ENCODE results near the gene CCT3.

CCT3 gene

DNA sequence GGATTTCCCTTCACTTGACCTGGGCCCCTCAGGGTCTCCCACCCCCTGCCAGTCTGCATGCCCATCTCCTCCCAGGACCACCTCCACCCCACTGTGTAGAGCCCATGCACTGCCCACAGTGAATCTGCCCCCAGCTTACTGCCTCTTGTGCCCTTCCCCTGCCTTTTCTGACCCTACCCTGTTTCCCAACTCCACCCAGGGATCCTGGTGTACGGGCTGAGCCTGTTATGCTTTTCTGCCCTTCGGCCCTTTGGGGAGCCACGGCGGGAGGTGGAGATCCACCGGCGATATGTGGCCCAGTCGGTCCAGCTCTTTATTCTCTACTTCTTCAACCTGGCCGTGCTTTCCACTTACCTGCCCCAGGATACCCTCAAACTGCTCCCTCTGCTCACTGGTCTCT lies 52.0 kb downstream of the CCT3 start:
- Histone ChIP-seq H3K9me3 (ENCODE audit: control insufficient read depth in 1 of 2, low read length in 2 of 2) (no peaks in the 10 kb centered on the region), H3K27ac (ENCODE audit: low read length) (no peak overlapping the region), H3K4me3 (ENCODE audit: low read depth in 1 of 2, low read length in 2 of 2) (no peak overlapping the region), H3K36me3 (ENCODE audit: control insufficient read depth in 1 of 2, insufficient read depth in 2 of 2, low read length in 2 of 2) (peaks cover 0 to 11% of the 10 kb centered on the region in 2 donors), H3K4me1 (ENCODE audit: control insufficient read depth in 1 of 2, insufficient read depth in 2 of 2, low read length in 2 of 2) (peaks cover 16 to 23% of the 10 kb centered on the region in 2 donors), H3K27me3 (ENCODE audit: low read depth, low read length) (no peaks in the 10 kb centered on the region)

DNA sequence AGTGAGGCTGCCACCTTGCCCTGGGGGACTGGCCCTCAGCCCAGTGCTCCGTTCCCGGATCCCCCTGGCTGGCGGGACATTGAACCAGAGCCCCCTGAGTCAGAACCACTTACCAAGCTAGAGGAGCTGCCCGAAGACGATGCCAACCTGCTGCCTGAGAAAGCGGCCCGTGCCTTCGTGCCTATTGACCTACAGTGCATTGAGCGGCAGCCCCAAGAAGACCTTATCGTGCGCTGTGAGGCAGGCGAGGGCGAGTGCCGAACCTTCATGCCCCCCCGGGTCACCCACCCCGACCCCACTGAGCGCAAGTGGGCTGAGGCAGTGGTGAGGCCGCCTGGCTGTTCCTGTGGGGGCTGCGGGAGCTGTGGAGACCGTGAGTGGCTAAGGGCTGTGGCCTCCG lies 52.7 kb downstream of the CCT3 start:
- Histone ChIP-seq H3K4me1 (ENCODE audit: control insufficient read depth in 1 of 2, insufficient read depth in 2 of 2, low read length in 2 of 2) (peaks cover 16 to 28% of the 10 kb centered on the region in 2 donors), H3K4me3 (ENCODE audit: low read depth in 1 of 2, low read length in 2 of 2) (no peak overlapping the region), H3K27ac (ENCODE audit: low read length) (no peak overlapping the region), H3K9me3 (ENCODE audit: control insufficient read depth in 1 of 2, low read length in 2 of 2) (no peaks in the 10 kb centered on the region), H3K27me3 (ENCODE audit: low read depth, low read length) (no peaks in the 10 kb centered on the region), H3K36me3 (ENCODE audit: control insufficient read depth in 1 of 2, insufficient read depth in 2 of 2, low read length in 2 of 2) (peaks cover 0 to 11% of the 10 kb centered on the region in 2 donors)

- H3K4me1 ChIP-seq (ENCODE audit: control insufficient read depth in 1 of 2, insufficient read depth in 2 of 2, low read length in 2 of 2), result peaks cover 16 to 28% of the 10 kb centered on the region in 2 donors
- H3K27me3 ChIP-seq (ENCODE audit: low read depth, low read length), result no peaks in the 10 kb centered on the region
- no peak overlapping the region for H3K4me3 ChIP-seq (ENCODE audit: low read depth in 1 of 2, low read length in 2 of 2)
- no peak overlapping the region for H3K27ac ChIP-seq (ENCODE audit: low read length)
- H3K36me3 ChIP-seq (ENCODE audit: control insufficient read depth in 1 of 2, insufficient read depth in 2 of 2, low read length in 2 of 2), result peaks cover 4 to 11% of the 10 kb centered on the region in 2 donors
- no peaks in the 10 kb centered on the region for H3K9me3 ChIP-seq (ENCODE audit: control insufficient read depth in 1 of 2, low read length in 2 of 2)
These were observed 53.3 kb downstream of the CCT3 start for GRCh38 chr1:156284757-156285156.

DNA sequence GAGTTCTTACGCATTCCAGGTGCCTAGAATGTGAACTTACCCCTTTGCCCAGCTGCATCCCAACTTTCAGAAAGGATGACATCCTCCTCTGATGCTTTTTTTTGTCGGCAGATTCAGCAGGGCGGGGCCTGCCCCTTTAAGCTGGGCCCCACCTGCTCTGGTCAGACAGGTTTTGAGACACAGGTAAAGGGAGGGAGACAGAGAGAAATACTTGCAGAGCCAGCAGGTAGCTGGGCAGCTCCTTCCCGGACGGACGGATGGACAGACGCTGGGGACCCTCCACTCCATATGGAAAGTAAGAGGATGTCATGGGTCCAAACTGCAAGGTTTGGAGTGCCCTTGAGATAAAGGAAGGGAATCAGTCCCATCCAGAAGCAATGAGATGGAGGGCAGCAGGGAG lies 54.0 kb downstream of the CCT3 start, which contains the start of gene TMEM79:
TMEM79 (plus strand) TSS at position 214 of the 400 bp plus-strand sequence. CDS start 902 bp downstream, outside the sequence.
- peak within 1 kb of the TSS; percentile 80 to 95 for H3K4me3 ChIP-seq (ENCODE audit: low read depth in 1 of 2, low read length in 2 of 2)
- H3K4me1 ChIP-seq (ENCODE audit: control insufficient read depth in 1 of 2, insufficient read depth in 2 of 2, low read length in 2 of 2), result peaks cover 16 to 28% of the 10 kb centered on the region in 2 donors
- no peaks in the 10 kb centered on the region for H3K9me3 ChIP-seq (ENCODE audit: control insufficient read depth in 1 of 2, low read length in 2 of 2)
- peak within 1 kb of the TSS; percentile 88 for H3K27ac ChIP-seq (ENCODE audit: low read length)
- H3K27me3 ChIP-seq (ENCODE audit: low read depth, low read length), result no peaks in the 10 kb centered on the region
- H3K36me3 ChIP-seq (ENCODE audit: control insufficient read depth in 1 of 2, insufficient read depth in 2 of 2, low read length in 2 of 2), result peaks cover 4 to 10% of the 10 kb centered on the region in 2 donors

DNA sequence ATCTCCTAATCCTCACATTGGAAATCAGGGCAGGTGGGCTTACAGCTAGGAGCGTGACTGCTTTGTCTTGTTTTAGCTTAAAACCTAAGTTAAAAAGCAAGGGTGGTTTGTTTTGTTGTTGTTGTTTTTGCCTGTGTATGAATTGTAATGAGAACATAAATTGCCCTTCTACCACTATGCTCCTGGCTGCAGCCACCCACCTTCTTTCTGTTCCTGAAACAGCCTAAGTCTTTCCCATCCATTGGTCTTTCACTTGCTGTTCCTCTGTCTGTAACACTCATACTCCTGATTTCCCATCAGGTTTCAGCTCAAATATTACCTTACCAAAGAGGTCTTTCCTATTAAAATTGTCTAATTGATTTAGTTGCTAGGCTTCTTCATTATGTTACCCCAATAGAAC lies 54.6 kb downstream of the CCT3 start:
- no peaks in the 10 kb centered on the region for H3K9me3 ChIP-seq (ENCODE audit: control insufficient read depth in 1 of 2, low read length in 2 of 2)
- H3K27ac ChIP-seq (ENCODE audit: low read length), result peak overlapping the region; percentile 88
- peaks cover 16 to 28% of the 10 kb centered on the region in 2 donors for H3K4me1 ChIP-seq (ENCODE audit: control insufficient read depth in 1 of 2, insufficient read depth in 2 of 2, low read length in 2 of 2)
- H3K4me3 ChIP-seq (ENCODE audit: low read depth in 1 of 2, low read length in 2 of 2), result peak overlapping the region; percentile 80 to 95
- peaks cover 4 to 8% of the 10 kb centered on the region in 2 donors for H3K36me3 ChIP-seq (ENCODE audit: control insufficient read depth in 1 of 2, insufficient read depth in 2 of 2, low read length in 2 of 2)
- H3K27me3 ChIP-seq (ENCODE audit: low read depth, low read length), result no peaks in the 10 kb centered on the region

- peaks cover 16 to 28% of the 10 kb centered on the region in 2 donors for H3K4me1 ChIP-seq (ENCODE audit: control insufficient read depth in 1 of 2, insufficient read depth in 2 of 2, low read length in 2 of 2)
- peaks cover 11 to 15% of the 10 kb centered on the region in 2 donors for H3K36me3 ChIP-seq (ENCODE audit: control insufficient read depth in 1 of 2, insufficient read depth in 2 of 2, low read length in 2 of 2)
- no peaks in the 10 kb centered on the region for H3K9me3 ChIP-seq (ENCODE audit: control insufficient read depth in 1 of 2, low read length in 2 of 2)
- peak within 1 kb of the TSS; percentile 88 for H3K27ac ChIP-seq (ENCODE audit: low read length)
- no peaks in the 10 kb centered on the region for H3K27me3 ChIP-seq (ENCODE audit: low read depth, low read length)
- H3K4me3 ChIP-seq (ENCODE audit: low read depth in 1 of 2, low read length in 2 of 2), result peak within 1 kb of the TSS; percentile 80 to 95
These were observed 55.4 kb downstream of the CCT3 start, which contains the start of gene SMG5 for GRCh38 chr1:156282479-156283222. Gene SMG5, minus strand, starts transcription at chr1:156282825. Its CDS starts 145 bp downstream, at chr1:156282680.

DNA sequence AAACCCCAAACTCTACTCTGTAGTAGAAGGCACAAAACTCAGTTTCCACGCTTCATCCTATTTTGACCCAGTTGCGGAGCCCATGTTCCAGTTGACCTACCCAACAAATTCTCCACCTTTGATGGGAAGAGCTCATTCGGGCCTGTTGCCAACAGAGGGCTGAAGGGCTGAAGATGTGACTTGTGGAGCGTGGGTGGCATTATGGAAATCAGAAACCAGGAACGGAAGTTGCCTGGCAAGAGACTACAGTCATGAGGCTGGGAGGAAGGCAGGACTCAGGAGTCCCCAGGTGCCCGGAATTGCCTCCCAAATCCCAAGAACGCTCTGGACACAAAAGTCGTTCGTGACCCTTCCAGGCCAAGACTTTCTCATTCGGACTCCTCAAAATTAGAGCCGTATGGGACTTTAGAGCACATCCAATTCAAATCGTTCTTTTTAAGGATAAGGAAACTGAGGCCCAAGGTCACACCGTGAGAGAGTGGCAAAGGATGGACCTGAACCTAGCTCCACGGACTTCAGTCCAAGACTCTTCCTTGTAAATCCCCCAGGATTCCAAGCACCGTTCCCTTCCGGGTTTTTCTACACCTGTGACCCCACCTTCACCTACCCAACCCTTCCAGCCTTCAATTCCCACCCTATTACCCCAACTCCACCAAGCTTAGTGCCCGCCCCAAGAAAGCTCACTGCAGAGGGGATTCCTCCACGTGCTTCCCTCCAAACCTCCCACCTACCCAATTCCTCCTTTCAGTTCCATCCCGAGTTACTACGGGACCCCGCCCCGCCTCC lies 56.2 kb downstream of the CCT3 start:
- no peaks in the 10 kb centered on the region for H3K9me3 ChIP-seq (ENCODE audit: control insufficient read depth in 1 of 2, low read length in 2 of 2)
- peak overlapping the region; percentile 80 to 95 for H3K4me3 ChIP-seq (ENCODE audit: low read depth in 1 of 2, low read length in 2 of 2)
- no peaks in the 10 kb centered on the region for H3K27me3 ChIP-seq (ENCODE audit: low read depth, low read length)
- H3K27ac ChIP-seq (ENCODE audit: low read length), result peak overlapping the region; percentile 70
- H3K4me1 ChIP-seq (ENCODE audit: control insufficient read depth in 1 of 2, insufficient read depth in 2 of 2, low read length in 2 of 2), result peaks cover 16 to 28% of the 10 kb centered on the region in 2 donors
- H3K36me3 ChIP-seq (ENCODE audit: control insufficient read depth in 1 of 2, insufficient read depth in 2 of 2, low read length in 2 of 2), result peaks cover 16 to 23% of the 10 kb centered on the region in 2 donors

DNA sequence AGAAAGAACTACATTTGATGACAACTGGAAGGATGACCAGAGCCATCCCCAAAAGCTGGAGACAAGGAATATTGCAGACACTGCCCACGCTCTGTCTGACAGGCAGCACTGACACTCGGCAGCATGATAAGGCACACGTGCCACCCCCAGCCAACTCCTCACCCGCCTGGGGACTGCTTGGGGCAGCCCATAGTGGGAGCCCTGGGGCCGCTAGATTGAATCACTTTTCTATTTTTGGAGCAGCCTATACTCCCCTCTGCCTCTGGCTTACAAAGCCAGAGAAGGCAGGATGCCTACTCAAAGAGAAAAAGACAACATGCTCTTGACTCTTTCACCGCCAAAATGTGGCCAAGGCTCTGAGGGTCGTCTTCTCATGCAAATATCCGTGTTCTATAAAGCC lies 56.8 kb downstream of the CCT3 start:
- peak overlapping the region; percentile 70 for H3K27ac ChIP-seq (ENCODE audit: low read length)
- H3K9me3 ChIP-seq (ENCODE audit: control insufficient read depth in 1 of 2, low read length in 2 of 2), result no peaks in the 10 kb centered on the region
- peaks cover 16 to 28% of the 10 kb centered on the region in 2 donors for H3K4me1 ChIP-seq (ENCODE audit: control insufficient read depth in 1 of 2, insufficient read depth in 2 of 2, low read length in 2 of 2)
- peaks cover 22 to 29% of the 10 kb centered on the region in 2 donors for H3K36me3 ChIP-seq (ENCODE audit: control insufficient read depth in 1 of 2, insufficient read depth in 2 of 2, low read length in 2 of 2)
- peak overlapping the region; percentile 80 to 95 for H3K4me3 ChIP-seq (ENCODE audit: low read depth in 1 of 2, low read length in 2 of 2)
- no peaks in the 10 kb centered on the region for H3K27me3 ChIP-seq (ENCODE audit: low read depth, low read length)

DNA sequence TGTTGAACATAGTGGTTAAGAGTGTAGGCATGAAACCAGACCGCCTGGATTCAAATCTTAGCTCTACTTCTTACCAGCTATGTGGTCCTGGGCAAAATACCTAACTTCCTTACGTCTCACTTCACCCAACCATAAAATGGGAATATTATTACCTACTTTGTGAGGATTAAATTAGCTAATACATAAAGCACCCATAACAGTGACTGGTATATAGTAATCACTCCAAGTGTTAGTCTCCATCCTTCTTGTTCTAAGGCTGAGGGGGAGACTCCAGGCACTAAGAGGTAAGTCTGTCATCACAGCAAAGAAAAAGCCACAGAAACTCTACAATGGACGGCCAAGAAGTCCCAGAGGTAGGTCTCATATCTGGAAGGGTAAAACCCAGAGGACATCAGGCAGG lies 58.3 kb downstream of the CCT3 start:
- H3K27me3 ChIP-seq (ENCODE audit: low read depth, low read length), result no peaks in the 10 kb centered on the region
- peaks cover 16 to 28% of the 10 kb centered on the region in 2 donors for H3K4me1 ChIP-seq (ENCODE audit: control insufficient read depth in 1 of 2, insufficient read depth in 2 of 2, low read length in 2 of 2)
- H3K4me3 ChIP-seq (ENCODE audit: low read depth in 1 of 2, low read length in 2 of 2), result no peak overlapping the region
- no peaks in the 10 kb centered on the region for H3K9me3 ChIP-seq (ENCODE audit: control insufficient read depth in 1 of 2, low read length in 2 of 2)
- no peak overlapping the region for H3K27ac ChIP-seq (ENCODE audit: low read length)
- H3K36me3 ChIP-seq (ENCODE audit: control insufficient read depth in 1 of 2, insufficient read depth in 2 of 2, low read length in 2 of 2), result peaks cover 28 to 41% of the 10 kb centered on the region in 2 donors

GRCh38 chr1:156276966-156277381 lies 61.1 kb downstream of the CCT3 start:
- Histone ChIP-seq H3K27ac (ENCODE audit: low read length) (no peak overlapping the region), H3K4me3 (ENCODE audit: low read depth in 1 of 2, low read length in 2 of 2) (no peak overlapping the region), H3K9me3 (ENCODE audit: control insufficient read depth in 1 of 2, low read length in 2 of 2) (no peaks in the 10 kb centered on the region), H3K36me3 (ENCODE audit: control insufficient read depth in 1 of 2, insufficient read depth in 2 of 2, low read length in 2 of 2) (peaks cover 54 to 66% of the 10 kb centered on the region in 2 donors), H3K27me3 (ENCODE audit: low read depth, low read length) (no peaks in the 10 kb centered on the region), H3K4me1 (ENCODE audit: control insufficient read depth in 1 of 2, insufficient read depth in 2 of 2, low read length in 2 of 2) (peaks cover 7 to 14% of the 10 kb centered on the region in 2 donors)

GRCh38 chr1:156276532-156276931 lies 61.6 kb downstream of the CCT3 start:
- no peak overlapping the region for H3K27ac ChIP-seq (ENCODE audit: low read length)
- peaks cover 4 to 9% of the 10 kb centered on the region in 2 donors for H3K4me1 ChIP-seq (ENCODE audit: control insufficient read depth in 1 of 2, insufficient read depth in 2 of 2, low read length in 2 of 2)
- H3K4me3 ChIP-seq (ENCODE audit: low read depth in 1 of 2, low read length in 2 of 2), result no peak overlapping the region
- H3K9me3 ChIP-seq (ENCODE audit: control insufficient read depth in 1 of 2, low read length in 2 of 2), result no peaks in the 10 kb centered on the region
- peaks cover 57 to 70% of the 10 kb centered on the region in 2 donors for H3K36me3 ChIP-seq (ENCODE audit: control insufficient read depth in 1 of 2, insufficient read depth in 2 of 2, low read length in 2 of 2)
- H3K27me3 ChIP-seq (ENCODE audit: low read depth, low read length), result no peaks in the 10 kb centered on the region

Measured in muscle layer of duodenum (tissue), 2 donors.